Pancreas (tissue), 10 donors: ENCODE measurements around the gene EEF1AKMT2. TPM values are rescaled to one million over a fixed set of nuclear protein-coding genes. Genes with fewer than 3 reads are reported as not detected.

Experiments
- ATAC-seq, 4 donors: fragments of 200-7000 bp; cut with Tn5 transposase; one replicate each; pipeline versions ENCODE4 v1.8.0 to v1.9.1; 2020; ENCODE audit warnings: mild to moderate bottlenecking in 4 of 4, moderate library complexity in 4 of 4
- DNase-seq, 6 donors: peaks; one replicate each; pipeline ENCODE4 v3.0.0-alpha.2; 2020
- FAIRE-seq: peaks from 2 replicates; lab custom pipeline; 2012; peaks lifted over from hg19 to GRCh38; lab: Jason Lieb, UNC
- H3K27ac ChIP-seq, 4 donors: fragments of 200-600 bp; sonication (generic); 1 replicate in 3 of 4; 2 replicates in 1 of 4; pipeline versions ENCODE4 v1.5.0 to v1.8.0; 2020
- H3K27me3 ChIP-seq, 4 donors: fragments of 200-600 bp; one replicate each; pipeline ENCODE4 v1.8.0; 2021
- H3K36me3 ChIP-seq, 3 donors: fragments of 200-600 bp; sonication (generic) in 1 of 3; one replicate each; pipeline versions ENCODE4 v1.5.0 to v1.8.0; 2020 to 2021
- H3K4me1 ChIP-seq, 3 donors: fragments of 200-600 bp; one replicate each; pipeline ENCODE4 v1.8.0; 2021
- H3K4me3 ChIP-seq, 4 donors: fragments of 200-600 bp; sonication (generic) in 2 of 4; one replicate each; pipeline versions ENCODE4 v1.5.0 to v1.8.0; 2020 to 2021
- H3K9me3 ChIP-seq, 4 donors: fragments of 200-600 bp; one replicate each; pipeline ENCODE4 v1.8.0; 2021
- WGBS, 2 donors: extraction: QIAGEN DNeasy Blood & Tissue Kit; methylation state at CpG; one replicate each; pipeline ENCODE4 v1.1.7; 2013; 5-methylcytosine and 5-hydroxymethylcytosine counted together
- intact Hi-C, 3 donors: fragments of 100-400 bp; cut with DNase I; formaldehyde crosslinking; loops; one replicate each; pipeline versions ENCODE4 v1.11.1 to v1.14.2; 2022
- polyA plus RNA-seq, 2 donors: library from polyadenylated mRNA; stranded (reverse); fragments of 200-250 nt; gene quantifications; one replicate each; pipeline ENCODE4 v1.2.3, GENCODE V29; 2013
- total RNA-seq, 6 donors: library from RNA; stranded (reverse); fragmentation: NEBNext Ultra II Directional in 4 of 6; extraction: Animal tissue kit (Norgen Biotek cat#: 25700) in 4 of 6; gene quantifications; one replicate each; pipeline versions ENCODE4 v1.2.1 to v1.2.4, GENCODE V29; 2021 to 2023
- TF ChIP-seq, protein P1 (sequence below), 4 donors: fragments of 200-600 bp; sonication (generic) in 3 of 4; IDR thresholded peaks; one replicate each; pipeline versions ENCODE4 v1.5.0 to v1.8.0; 2021; ENCODE audit warnings: antibody characterized with exemption in 4 of 4
- donor health status: healthy with polysubstance abuse.
- donor health status: DM: no; HTN: no; CAD: no; lungs with moderate emphysema.
- donor health status: DM: no; HTN: no; CAD: no.
- donor health status: control.
- donor health status: control.
- donor health status: Bipolar disorder and iron deficiency.
- donor health status: DM: yes; HTN: yes; CAD: no.
- donor health status: DM: no; HTN: no; CAD: no.
- donor health status: DM: no; HTN: no; CAD: no.
- donor health status: DM: yes; HTN: yes; CAD: no.

The EEF1AKMT2 gene
- total and polyA plus RNA-seq, 8 donors, result 5.7 to 11.9 (median 8.1) TPM

DNA sequence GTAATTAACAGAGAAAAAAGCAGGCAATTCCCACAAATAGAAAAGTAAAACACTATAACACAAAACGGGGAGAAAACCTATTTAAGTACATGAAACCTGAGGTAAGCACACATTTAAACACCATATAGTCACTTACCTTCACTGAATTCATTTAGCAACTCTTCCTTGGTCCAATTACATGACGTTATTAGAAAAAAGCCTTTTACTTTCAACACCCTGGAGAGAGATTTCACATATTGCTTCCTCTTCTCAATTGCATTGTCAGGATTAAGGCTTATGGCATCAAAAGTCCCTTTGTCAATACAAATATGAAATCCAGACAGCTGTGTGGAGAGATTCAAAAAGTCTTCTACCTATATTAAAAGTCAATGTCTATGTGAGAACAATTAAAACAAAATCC is 26.4 kb downstream of the EEF1AKMT2 start:
- no peaks in the 10 kb centered on the region for H3K4me1 ChIP-seq
- peaks cover 0 to 6% (median 0%) of the 10 kb centered on the region in 3 donors for H3K36me3 ChIP-seq
- FAIRE-seq (no peak), DNase-seq (no peak), ATAC-seq (no peak)
- H3K9me3 ChIP-seq, result no peaks in the 10 kb centered on the region
- WGBS, 2 donors, result 86 to 96% methylated on average over 2 of the region's 2 CpGs
- no peak overlapping the region for H3K27ac ChIP-seq
- H3K27me3 ChIP-seq, result no peaks in the 10 kb centered on the region
- TF ChIP-seq, protein P1, sequence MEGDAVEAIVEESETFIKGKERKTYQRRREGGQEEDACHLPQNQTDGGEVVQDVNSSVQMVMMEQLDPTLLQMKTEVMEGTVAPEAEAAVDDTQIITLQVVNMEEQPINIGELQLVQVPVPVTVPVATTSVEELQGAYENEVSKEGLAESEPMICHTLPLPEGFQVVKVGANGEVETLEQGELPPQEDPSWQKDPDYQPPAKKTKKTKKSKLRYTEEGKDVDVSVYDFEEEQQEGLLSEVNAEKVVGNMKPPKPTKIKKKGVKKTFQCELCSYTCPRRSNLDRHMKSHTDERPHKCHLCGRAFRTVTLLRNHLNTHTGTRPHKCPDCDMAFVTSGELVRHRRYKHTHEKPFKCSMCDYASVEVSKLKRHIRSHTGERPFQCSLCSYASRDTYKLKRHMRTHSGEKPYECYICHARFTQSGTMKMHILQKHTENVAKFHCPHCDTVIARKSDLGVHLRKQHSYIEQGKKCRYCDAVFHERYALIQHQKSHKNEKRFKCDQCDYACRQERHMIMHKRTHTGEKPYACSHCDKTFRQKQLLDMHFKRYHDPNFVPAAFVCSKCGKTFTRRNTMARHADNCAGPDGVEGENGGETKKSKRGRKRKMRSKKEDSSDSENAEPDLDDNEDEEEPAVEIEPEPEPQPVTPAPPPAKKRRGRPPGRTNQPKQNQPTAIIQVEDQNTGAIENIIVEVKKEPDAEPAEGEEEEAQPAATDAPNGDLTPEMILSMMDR (IDR thresholded peaks at IDR 0.05), result no peak
- intact Hi-C loops, result no loop called here
- H3K4me3 ChIP-seq, result no peak overlapping the region

DNA sequence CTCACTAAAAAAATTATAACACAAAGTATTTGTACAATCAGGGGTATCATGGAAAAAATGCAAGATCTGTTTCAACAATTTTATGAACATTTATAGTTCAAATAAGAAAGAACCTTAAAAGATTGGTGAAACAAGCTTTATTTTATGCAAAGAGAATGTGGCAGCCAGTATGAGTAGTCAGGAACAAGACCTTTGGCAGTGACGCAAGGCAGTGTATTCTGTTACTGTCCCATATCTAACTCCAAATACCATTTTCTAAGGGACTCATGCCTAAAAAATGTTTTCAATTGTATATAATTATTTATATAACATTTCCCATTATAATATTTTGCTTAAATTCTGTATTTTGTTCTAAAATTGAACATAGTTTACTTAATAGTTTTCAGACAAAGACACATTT is 28.4 kb downstream of the EEF1AKMT2 start:
- DNase-seq (no peak), ATAC-seq (no peak), FAIRE-seq (no peak)
- TF ChIP-seq, protein P1 (IDR thresholded peaks at IDR 0.05), result no peak
- no peak overlapping the region for H3K4me3 ChIP-seq
- intact Hi-C loops, result no loop called here
- no peaks in the 10 kb centered on the region for H3K27me3 ChIP-seq
- 93% methylated on average over 1 of the region's 1 CpG for WGBS, 2 donors
- H3K4me1 ChIP-seq, result no peaks in the 10 kb centered on the region
- no peak overlapping the region for H3K27ac ChIP-seq
- H3K36me3 ChIP-seq, result peaks cover 0 to 6% (median 0%) of the 10 kb centered on the region in 3 donors
- H3K9me3 ChIP-seq, result no peaks in the 10 kb centered on the region

DNA sequence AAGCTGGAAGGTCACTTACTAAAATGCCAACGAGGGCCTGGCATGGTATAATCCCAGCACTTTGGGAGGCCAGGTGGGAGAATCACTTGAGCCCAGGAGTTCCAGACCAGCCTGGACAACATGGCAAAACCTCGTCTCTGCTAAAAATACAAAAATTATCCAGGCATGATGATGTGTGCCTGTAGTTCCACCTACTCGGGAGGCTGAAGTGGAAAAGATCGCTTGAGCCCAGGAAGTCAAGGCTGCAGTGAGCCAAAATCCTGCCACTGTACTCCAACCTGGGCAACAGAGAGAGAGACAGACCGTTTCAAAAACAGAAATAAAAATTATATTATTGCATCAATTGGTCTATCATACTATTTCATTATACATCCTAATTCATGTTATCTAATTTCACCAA is 29.4 kb downstream of the EEF1AKMT2 start:
- Histone ChIP-seq H3K27ac (no peak overlapping the region), H3K4me3 (no peak overlapping the region), H3K4me1 (no peaks in the 10 kb centered on the region), H3K9me3 (no peaks in the 10 kb centered on the region), H3K36me3 (peaks cover 0 to 6% (median 0%) of the 10 kb centered on the region in 3 donors), H3K27me3 (no peaks in the 10 kb centered on the region)
- 85 to 86% methylated on average over 5 of the region's 5 CpGs for WGBS, 2 donors
- no peak for ATAC-seq
- FAIRE-seq, result no peak
- TF ChIP-seq, protein P1 (IDR thresholded peaks at IDR 0.05), result no peak
- intact Hi-C loops, result no loop called here
- DNase-seq, result no peak

DNA sequence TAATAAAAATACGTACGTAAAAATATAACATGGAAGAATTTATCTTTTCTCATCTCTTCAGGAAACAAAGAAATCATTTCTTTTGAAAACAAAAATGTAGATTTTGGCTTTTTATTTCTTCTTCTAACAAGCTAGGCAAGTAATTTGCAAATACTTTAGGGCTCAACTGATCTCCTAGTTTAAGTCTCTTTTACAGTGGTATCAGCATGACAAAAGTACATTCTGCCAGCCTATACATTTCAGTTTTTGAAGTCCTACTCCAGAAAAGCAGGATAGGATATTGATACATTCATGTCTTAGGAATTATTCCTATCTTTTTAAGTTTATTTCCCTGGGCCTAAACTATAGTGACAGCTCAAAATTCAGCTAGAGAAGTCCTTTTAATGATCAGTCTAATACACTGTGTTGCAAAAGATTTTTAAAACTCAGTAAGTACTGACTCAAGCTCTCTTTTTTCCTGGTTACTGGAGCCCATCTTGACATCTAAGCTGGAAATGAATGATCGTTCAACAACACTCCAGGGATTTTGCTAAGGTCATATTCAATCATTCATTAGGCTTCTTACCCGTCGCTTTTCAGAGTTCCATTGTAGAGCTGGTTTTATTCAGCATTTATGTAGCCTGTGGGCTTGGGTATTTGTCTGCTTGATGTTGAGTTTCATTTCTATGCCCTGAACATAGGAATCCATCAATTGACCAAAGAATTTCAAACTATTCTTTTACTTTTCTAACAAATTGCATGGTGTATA is 35.4 kb downstream of the EEF1AKMT2 start:
- WGBS, 2 donors, result 81 to 82% methylated on average over 5 of the region's 5 CpGs

More for the DNA sequence above, 35.4 kb downstream of the EEF1AKMT2 start:
- no peaks in the 10 kb centered on the region for H3K9me3 ChIP-seq
- no peaks in the 10 kb centered on the region for H3K36me3 ChIP-seq
- intact Hi-C loops, result no loop called here
- no peak overlapping the region for H3K27ac ChIP-seq
- no peaks in the 10 kb centered on the region for H3K4me1 ChIP-seq
- no peak overlapping the region for H3K4me3 ChIP-seq
- ATAC-seq (no peak), FAIRE-seq (no peak), DNase-seq (no peak)
- no peaks in the 10 kb centered on the region for H3K27me3 ChIP-seq
- TF ChIP-seq, protein P1 (IDR thresholded peaks at IDR 0.05), result no peak
